Nephron progenitor cell (in vitro differentiated cells): ENCODE measurements around the gene TOMM5.

ENCODE experiments used
- DNase-seq: peaks from one replicate; pipeline ENCODE4 v3.0.0; 2021
- H3K27ac Mint-ChIP-seq: 2 replicates; pipeline ENCODE4 v1.8.0; 2021; ENCODE audit warnings: mild to moderate bottlenecking, moderate library complexity, mixed read lengths
- H3K27me3 Mint-ChIP-seq: 2 replicates; pipeline ENCODE4 v1.8.0; 2021; ENCODE audit warnings: mild to moderate bottlenecking, low read depth, mixed read lengths; ENCODE audit not compliant: poor library complexity
- H3K36me3 Mint-ChIP-seq: 2 replicates; pipeline ENCODE4 v1.8.0; 2021; ENCODE audit warnings: low read depth, mixed read lengths
- H3K4me1 Mint-ChIP-seq: 2 replicates; pipeline ENCODE4 v1.8.0; 2021; ENCODE audit warnings: mixed read lengths
- H3K4me3 Mint-ChIP-seq: 2 replicates; pipeline ENCODE4 v1.8.0; 2021; ENCODE audit warnings: mild to moderate bottlenecking, moderate library complexity, mixed read lengths
- H3K9me3 Mint-ChIP-seq: 2 replicates; pipeline ENCODE4 v1.8.0; 2021; ENCODE audit warnings: mild to moderate bottlenecking, moderate library complexity, mixed read lengths
- TF ChIP-seq, protein P1 (sequence below): fragments of 200-600 bp; sonication (generic); IDR thresholded peaks from 2 replicates; pipeline ENCODE4 v1.5.0; 2021; ENCODE audit warnings: antibody characterized with exemption

TOMM5 gene

DNA sequence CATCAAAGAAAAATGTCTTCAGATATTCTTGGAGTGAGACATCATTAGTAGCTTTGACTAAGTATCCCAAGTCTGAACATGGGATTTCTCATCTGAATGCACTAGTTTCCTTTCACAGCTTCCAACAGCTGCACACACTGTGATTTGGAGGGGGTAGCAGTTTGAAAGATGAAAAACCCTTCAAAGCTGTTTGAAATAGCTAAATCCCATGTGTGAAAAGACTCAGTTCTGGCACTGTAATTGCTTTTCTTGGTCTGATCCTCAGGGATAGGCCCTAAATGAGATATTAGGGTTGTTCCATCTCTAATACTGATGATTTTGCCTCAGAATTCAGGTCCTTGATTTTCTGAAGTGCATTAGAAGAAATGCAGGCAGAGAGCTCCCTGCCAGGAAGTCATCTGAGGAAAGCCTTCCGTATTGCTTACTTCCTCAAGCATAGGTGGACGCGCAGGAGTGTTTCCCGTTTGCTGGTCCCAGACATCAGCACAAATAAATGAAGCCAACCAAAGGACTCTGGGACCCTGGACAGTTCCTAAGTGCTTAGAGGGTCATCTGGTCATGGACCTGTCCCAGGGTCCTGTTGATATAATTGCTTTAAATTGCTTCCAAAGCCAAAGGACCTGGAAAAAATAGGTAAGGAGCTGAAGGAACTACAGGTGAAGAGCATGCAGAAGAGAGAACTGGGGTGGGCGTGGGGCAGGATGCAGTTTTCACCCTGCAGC lies 32.8 kb upstream of the TOMM5 start:
- H3K27ac Mint-ChIP-seq: no peak overlapping the region
- TF ChIP-seq, protein P1, sequence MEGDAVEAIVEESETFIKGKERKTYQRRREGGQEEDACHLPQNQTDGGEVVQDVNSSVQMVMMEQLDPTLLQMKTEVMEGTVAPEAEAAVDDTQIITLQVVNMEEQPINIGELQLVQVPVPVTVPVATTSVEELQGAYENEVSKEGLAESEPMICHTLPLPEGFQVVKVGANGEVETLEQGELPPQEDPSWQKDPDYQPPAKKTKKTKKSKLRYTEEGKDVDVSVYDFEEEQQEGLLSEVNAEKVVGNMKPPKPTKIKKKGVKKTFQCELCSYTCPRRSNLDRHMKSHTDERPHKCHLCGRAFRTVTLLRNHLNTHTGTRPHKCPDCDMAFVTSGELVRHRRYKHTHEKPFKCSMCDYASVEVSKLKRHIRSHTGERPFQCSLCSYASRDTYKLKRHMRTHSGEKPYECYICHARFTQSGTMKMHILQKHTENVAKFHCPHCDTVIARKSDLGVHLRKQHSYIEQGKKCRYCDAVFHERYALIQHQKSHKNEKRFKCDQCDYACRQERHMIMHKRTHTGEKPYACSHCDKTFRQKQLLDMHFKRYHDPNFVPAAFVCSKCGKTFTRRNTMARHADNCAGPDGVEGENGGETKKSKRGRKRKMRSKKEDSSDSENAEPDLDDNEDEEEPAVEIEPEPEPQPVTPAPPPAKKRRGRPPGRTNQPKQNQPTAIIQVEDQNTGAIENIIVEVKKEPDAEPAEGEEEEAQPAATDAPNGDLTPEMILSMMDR: no peak

DNA sequence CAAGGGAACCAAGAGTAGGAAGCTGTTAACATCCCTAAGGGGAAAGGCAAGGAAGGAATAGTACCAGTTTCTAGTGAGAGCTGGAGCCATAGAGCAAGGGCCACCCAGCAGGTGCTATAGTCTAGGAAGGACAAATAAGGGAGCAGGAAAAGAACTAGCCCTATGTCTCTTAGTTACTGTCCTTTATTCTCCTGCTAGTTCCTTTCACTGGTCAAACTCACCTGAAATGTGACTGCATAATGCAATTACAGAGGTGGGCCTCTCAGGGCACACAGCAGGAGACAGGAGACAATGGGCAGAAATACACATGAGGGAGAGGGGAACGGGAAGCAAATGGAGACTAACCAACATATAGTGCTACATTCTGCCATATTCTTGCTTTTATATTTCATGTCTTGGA lies 31.7 kb upstream of the TOMM5 start:
- Mint-ChIP-seq H3K27ac (no peak overlapping the region), H3K4me3 (no peak overlapping the region), H3K4me1 (peaks cover 15% of the 10 kb centered on the region), H3K9me3 (no peaks in the 10 kb centered on the region), H3K27me3 (peaks cover 7% of the 10 kb centered on the region), H3K36me3 (no peaks in the 10 kb centered on the region)
- no peak for DNase-seq
- TF ChIP-seq, protein P1: no peak

More for the DNA sequence above, 32.8 kb upstream of the TOMM5 start:
- H3K27me3 Mint-ChIP-seq: peaks cover 7% of the 10 kb centered on the region
- H3K9me3 Mint-ChIP-seq: no peaks in the 10 kb centered on the region
- peaks cover 15% of the 10 kb centered on the region for H3K4me1 Mint-ChIP-seq
- no peaks in the 10 kb centered on the region for H3K36me3 Mint-ChIP-seq
- no peak for DNase-seq
- H3K4me3 Mint-ChIP-seq: no peak overlapping the region

- TF ChIP-seq, protein P1: no peak
- H3K27me3 Mint-ChIP-seq: peaks cover 7% of the 10 kb centered on the region
- H3K27ac Mint-ChIP-seq: no peak overlapping the region
- no peaks in the 10 kb centered on the region for H3K9me3 Mint-ChIP-seq
- no peak overlapping the region for H3K4me3 Mint-ChIP-seq
- H3K4me1 Mint-ChIP-seq: peaks cover 15% of the 10 kb centered on the region
- H3K36me3 Mint-ChIP-seq: no peaks in the 10 kb centered on the region
- DNase-seq: no peak
These were observed 30.9 kb upstream of the TOMM5 start for GRCh38 chr9:37623267-37623666.

GRCh38 chr9:37622462-37622861 lies 30.1 kb upstream of the TOMM5 start:
- Mint-ChIP-seq H3K27me3 (peaks cover 7% of the 10 kb centered on the region), H3K36me3 (no peaks in the 10 kb centered on the region), H3K4me3 (no peak overlapping the region), H3K9me3 (no peaks in the 10 kb centered on the region), H3K27ac (no peak overlapping the region), H3K4me1 (peaks cover 15% of the 10 kb centered on the region)
- TF ChIP-seq, protein P1: no peak
- DNase-seq: no peak

GRCh38 chr9:37621273-37622121 lies 29.1 kb upstream of the TOMM5 start:
- Mint-ChIP-seq H3K4me1 (peaks cover 10% of the 10 kb centered on the region), H3K27ac (no peak overlapping the region), H3K4me3 (no peak overlapping the region), H3K9me3 (no peaks in the 10 kb centered on the region), H3K36me3 (no peaks in the 10 kb centered on the region), H3K27me3 (peaks cover 7% of the 10 kb centered on the region)
- no peak for DNase-seq
- TF ChIP-seq, protein P1: no peak
